Mucosa of stomach (tissue), 1 donor: ENCODE measurements around the gene CEMP1.
"Not testable (repeated sequence)": the region's sequence is repeated elsewhere in the genome, so short reads cannot be mapped to it uniquely, and the experiment has no call there.

Experiments used
- H3K27me3 ChIP-seq: one replicate; pipeline ENCODE4 v1.7.0; 2013; ENCODE audit warnings: mild to moderate bottlenecking, low read length; ENCODE audit not compliant: control insufficient read depth, insufficient read depth
- H3K36me3 ChIP-seq: one replicate; pipeline ENCODE4 v1.7.0; 2013; ENCODE audit warnings: low read length; ENCODE audit not compliant: control insufficient read depth, insufficient read depth
- H3K4me1 ChIP-seq: one replicate; pipeline ENCODE4 v1.7.0; 2013; ENCODE audit warnings: mild to moderate bottlenecking, low read length; ENCODE audit not compliant: control insufficient read depth, insufficient read depth
- H3K4me3 ChIP-seq: one replicate; pipeline ENCODE4 v1.7.0; 2013; ENCODE audit warnings: low read length
- H3K9ac ChIP-seq: one replicate; pipeline ENCODE4 v1.7.0; 2013; ENCODE audit warnings: mild to moderate bottlenecking, low read length, moderate library complexity
- H3K9me3 ChIP-seq: one replicate; pipeline ENCODE4 v1.7.0; 2013; ENCODE audit warnings: mild to moderate bottlenecking, low read length, moderate library complexity; ENCODE audit not compliant: control insufficient read depth
- donor health status: Pancreatic carcinoma.

The CEMP1 gene, protein sequence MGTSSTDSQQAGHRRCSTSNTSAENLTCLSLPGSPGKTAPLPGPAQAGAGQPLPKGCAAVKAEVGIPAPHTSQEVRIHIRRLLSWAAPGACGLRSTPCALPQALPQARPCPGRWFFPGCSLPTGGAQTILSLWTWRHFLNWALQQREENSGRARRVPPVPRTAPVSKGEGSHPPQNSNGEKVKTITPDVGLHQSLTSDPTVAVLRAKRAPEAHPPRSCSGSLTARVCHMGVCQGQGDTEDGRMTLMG

DNA sequence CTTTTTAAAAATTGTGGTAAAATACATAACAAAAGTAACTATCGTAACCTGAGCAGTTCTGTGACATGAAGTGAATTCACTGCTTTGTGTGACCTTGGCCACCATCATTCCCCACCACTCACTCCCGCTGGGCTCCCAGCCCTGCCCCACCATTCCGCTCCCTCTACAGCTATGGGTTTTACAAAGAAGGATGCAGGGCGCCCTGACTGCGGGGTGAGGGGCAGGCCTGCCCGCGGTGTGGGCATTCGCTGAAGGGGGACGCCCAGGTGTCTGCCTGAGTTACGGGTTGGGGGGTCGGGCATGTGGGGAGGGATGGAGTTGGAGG is at the start of gene CEMP1:
Gene CEMP1, minus strand, starts transcription at position 38 of the 325 bp plus-strand sequence. CDS start 335 bp downstream, outside the sequence.
- Histone ChIP-seq H3K27me3 (no peaks in the 10 kb centered on the region), H3K9ac (peak within 1 kb of the TSS; percentile 89), H3K4me3 (peak within 1 kb of the TSS; percentile 92), H3K36me3 (peaks cover 4% of the 10 kb centered on the region), H3K9me3 (no peaks in the 10 kb centered on the region), H3K4me1 (peaks cover 17% of the 10 kb centered on the region)

DNA sequence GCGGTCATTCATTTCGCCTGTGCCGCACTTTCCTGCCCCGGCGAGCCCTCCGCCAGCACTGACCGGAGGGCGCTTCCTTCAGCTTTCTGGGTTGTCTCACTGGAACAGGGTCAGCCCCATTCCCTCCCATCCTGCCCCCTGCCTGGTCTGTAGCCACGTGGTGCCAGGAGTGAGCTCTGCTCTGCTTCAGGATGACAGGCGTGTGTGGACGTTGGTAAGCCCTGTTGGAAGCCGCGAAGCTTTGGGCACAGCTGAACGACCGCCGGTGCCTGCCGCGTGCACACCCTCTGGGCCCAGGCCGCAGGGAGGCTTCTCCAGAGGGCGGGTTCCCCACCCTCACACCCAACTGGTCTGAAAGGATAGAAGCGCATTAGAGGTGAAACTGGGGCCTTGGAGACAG is 49.6 kb upstream of the CEMP1 start:
- not testable (repeated sequence) for H3K4me1 ChIP-seq, H3K9ac ChIP-seq, H3K27me3 ChIP-seq, H3K4me3 ChIP-seq, H3K9me3 ChIP-seq, H3K36me3 ChIP-seq

DNA sequence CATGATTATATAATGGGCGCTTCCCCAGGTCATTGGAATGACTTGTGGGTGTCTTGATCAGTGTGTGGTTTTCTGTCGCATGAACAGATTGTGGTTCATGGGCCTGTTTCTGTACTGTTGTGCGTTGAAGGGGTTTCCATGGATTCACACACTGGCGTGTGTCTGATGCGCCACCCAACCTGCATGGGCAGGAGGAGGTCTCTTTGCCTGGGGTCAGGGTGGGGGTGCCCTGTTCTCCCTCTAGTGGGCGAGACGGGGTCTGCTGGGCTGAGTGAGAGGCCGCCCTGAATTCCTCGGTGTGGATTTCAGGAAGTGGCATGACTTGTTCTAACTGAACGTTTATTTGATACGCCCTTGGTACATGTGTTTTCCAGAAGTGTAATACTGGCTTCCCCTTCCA is 48.9 kb upstream of the CEMP1 start:
- not testable (repeated sequence) for H3K4me1 ChIP-seq

GRCh38 chr16:2578905-2579304 is 47.7 kb upstream of the CEMP1 start:
- H3K27me3 ChIP-seq, H3K4me3 ChIP-seq, H3K36me3 ChIP-seq, H3K9ac ChIP-seq, H3K4me1 ChIP-seq, H3K9me3 ChIP-seq: not testable (repeated sequence)

More for the DNA sequence above, 48.9 kb upstream of the CEMP1 start:
- not testable (repeated sequence) for H3K36me3 ChIP-seq, H3K9ac ChIP-seq, H3K9me3 ChIP-seq, H3K4me3 ChIP-seq, H3K27me3 ChIP-seq

DNA sequence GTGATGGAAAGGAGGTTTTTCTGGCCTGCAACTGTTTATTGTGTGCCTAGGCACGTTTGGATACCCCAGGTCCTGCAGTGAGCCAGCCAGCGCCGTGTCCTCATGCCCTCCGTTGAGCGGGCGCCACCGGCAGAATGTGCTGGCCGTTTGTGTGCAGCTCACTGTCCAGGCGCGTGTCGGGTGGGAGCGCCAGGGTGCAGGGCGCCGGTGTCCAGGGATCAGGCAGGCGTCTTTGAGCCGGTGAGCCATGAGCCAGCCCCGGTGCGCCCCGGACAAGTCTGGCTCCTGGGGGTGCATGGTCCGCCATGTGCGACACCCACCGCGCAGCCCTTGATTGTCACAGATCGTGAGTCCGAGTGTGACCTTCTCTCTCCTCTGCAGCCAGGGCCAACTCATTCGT is 45.8 kb upstream of the CEMP1 start:
- not testable (repeated sequence) for H3K36me3 ChIP-seq, H3K4me3 ChIP-seq, H3K9ac ChIP-seq, H3K9me3 ChIP-seq, H3K4me1 ChIP-seq, H3K27me3 ChIP-seq

- H3K4me3 ChIP-seq, H3K9ac ChIP-seq, H3K36me3 ChIP-seq, H3K4me1 ChIP-seq, H3K27me3 ChIP-seq, H3K9me3 ChIP-seq: not testable (repeated sequence)
Observed at GRCh38 chr16:2575839-2576238, 44.6 kb upstream of the CEMP1 start.

- H3K9me3 ChIP-seq, H3K36me3 ChIP-seq, H3K4me1 ChIP-seq, H3K27me3 ChIP-seq, H3K4me3 ChIP-seq, H3K9ac ChIP-seq: not testable (repeated sequence)
Observed at GRCh38 chr16:2572704-2573103, 41.5 kb upstream of the CEMP1 start.

GRCh38 chr16:2568573-2568972 is 37.4 kb upstream of the CEMP1 start:
- H3K4me3 ChIP-seq, H3K36me3 ChIP-seq, H3K27me3 ChIP-seq, H3K9me3 ChIP-seq, H3K9ac ChIP-seq, H3K4me1 ChIP-seq: not testable (repeated sequence)

GRCh38 chr16:2567506-2567905 is 36.3 kb upstream of the CEMP1 start:
- H3K4me1 ChIP-seq, result not testable (repeated sequence)

DNA sequence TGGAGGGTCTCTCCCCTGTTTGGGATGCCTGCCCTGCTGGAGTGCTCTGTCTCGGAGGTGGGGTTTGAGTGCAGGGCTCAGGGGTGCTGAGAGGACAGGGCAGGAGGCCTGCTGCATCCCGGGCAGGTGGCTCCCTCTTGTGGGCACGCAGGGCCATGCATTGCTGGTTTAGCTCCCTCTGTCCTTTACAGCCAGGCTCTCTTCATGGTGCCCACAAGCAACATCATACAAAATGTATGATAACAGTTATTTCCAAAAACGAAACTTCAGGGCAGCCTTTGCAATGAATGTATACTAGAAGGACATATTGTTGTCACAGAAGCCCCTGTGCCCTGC is 29.6 kb upstream of the CEMP1 start:
- not testable (repeated sequence) for H3K4me3 ChIP-seq, H3K27me3 ChIP-seq, H3K9me3 ChIP-seq, H3K36me3 ChIP-seq, H3K4me1 ChIP-seq, H3K9ac ChIP-seq

More at GRCh38 chr16:2567506-2567905, 36.3 kb upstream of the CEMP1 start:
- not testable (repeated sequence) for H3K9ac ChIP-seq, H3K36me3 ChIP-seq, H3K4me3 ChIP-seq, H3K9me3 ChIP-seq, H3K27me3 ChIP-seq

DNA sequence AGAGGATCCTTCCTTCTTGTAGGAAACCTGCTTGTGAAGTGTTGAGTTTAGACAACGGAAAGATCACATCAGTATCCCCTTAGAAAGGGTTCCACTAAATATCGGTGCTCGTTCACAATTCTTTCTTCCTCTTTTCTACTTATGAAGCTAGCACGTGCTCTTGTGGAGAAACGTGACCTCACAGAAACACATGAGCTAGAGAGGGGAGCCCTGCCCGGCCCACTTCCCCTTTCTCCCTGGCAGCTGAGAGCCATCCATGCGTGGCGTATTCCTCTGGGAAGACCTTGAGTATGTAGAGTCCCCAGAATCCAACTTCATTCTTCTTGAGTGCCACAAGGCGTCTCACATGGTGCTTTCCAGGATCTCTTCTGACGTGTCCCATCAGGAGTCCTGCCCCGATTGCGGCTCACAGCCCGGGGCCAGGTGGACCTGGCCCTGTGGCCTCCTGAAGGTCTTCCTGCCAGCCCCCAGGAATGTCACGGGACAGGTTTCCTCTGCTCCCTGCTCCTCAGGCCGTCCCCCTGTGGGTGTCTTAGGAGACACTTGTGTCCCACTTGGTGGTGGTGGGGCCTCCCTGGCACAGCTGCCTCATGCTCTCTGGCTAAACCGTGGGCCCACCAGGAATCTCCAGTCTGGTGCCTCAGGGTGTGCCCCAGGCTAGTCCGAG is 29.1 kb upstream of the CEMP1 start:
- H3K9me3 ChIP-seq, H3K4me1 ChIP-seq, H3K4me3 ChIP-seq, H3K9ac ChIP-seq, H3K27me3 ChIP-seq, H3K36me3 ChIP-seq: not testable (repeated sequence)

DNA sequence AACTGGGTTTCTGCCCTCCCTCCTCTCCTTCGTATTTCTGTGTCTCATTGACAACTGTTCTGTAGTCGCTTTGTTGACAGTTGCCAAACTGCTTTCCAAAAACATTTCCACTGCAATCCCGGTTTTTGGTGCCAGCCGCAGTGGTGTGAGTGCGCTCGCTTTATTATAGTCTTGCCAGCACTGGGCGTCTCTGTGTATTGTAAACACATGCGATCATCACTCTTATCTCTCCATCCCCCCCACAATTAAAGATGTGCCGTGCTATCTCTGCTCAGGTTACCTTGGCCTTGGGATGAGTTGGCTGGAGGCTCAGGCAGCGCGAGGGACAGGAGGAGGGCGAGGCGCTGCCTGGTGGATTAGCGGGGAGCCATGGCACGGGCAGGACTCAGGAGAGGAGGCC is 25.9 kb upstream of the CEMP1 start:
- H3K9ac ChIP-seq, H3K36me3 ChIP-seq, H3K27me3 ChIP-seq, H3K4me3 ChIP-seq, H3K4me1 ChIP-seq, H3K9me3 ChIP-seq: not testable (repeated sequence)
